Mesothelial cell of epicardium (in vitro differentiated cells): ENCODE data around the gene C10orf88. TPM values are rescaled to one million over a fixed set of nuclear protein-coding genes. Genes with fewer than 3 reads are reported as not detected.
"Not testable (repeated sequence)": the region's sequence is repeated elsewhere in the genome, so short reads cannot be mapped to it uniquely, and the experiment has no call there.

Experiments
- DNase-seq, 2 experiments: peaks; one replicate each; pipeline ENCODE4 v3.0.0; 2021; ENCODE audit warnings: low spot score in 2 of 2; ENCODE audit not compliant: unreplicated experiment in 2 of 2
- H3K27ac Mint-ChIP-seq: 2 replicates; pipeline ENCODE4 v1.8.0; 2021; ENCODE audit warnings: mixed read lengths
- H3K27me3 Mint-ChIP-seq: 2 replicates; pipeline ENCODE4 v1.8.0; 2021; ENCODE audit warnings: low read depth, mixed read lengths
- H3K36me3 Mint-ChIP-seq: 2 replicates; pipeline ENCODE4 v1.8.0; 2021; ENCODE audit warnings: mixed read lengths
- H3K4me1 Mint-ChIP-seq: 2 replicates; pipeline ENCODE4 v1.8.0; 2021; ENCODE audit warnings: mixed read lengths
- H3K4me3 Mint-ChIP-seq: 2 replicates; pipeline ENCODE4 v1.8.0; 2021; ENCODE audit warnings: mild to moderate bottlenecking, moderate library complexity, mixed read lengths
- H3K9me3 Mint-ChIP-seq: 2 replicates; pipeline ENCODE4 v1.8.0; 2021; ENCODE audit warnings: mixed read lengths
- CTCF ChIP-seq: fragments of 200-600 bp; sonication (generic); IDR thresholded peaks from one replicate; pipeline ENCODE4 v1.5.0; 2021; ENCODE audit warnings: antibody characterized with exemption; ENCODE audit not compliant: unreplicated experiment
- total RNA-seq: library from RNA; stranded (reverse); gene quantifications from 3 replicates; pipeline ENCODE4 v1.2.1, GENCODE V29; 2021

C10orf88 gene
- total RNA-seq, 1 donor from 2014 or later, result 13.5 TPM

GRCh38 chr10:122910310-122910709 lies 43.7 kb downstream of the C10orf88 start, which contains the start of gene FAM24A:
TSS of gene FAM24A (plus strand) at chr10:122910610. CDS start at chr10:122911635, 1,025 bp downstream.
- no peak within 1 kb of the TSS for H3K4me3 Mint-ChIP-seq
- no peak for TF ChIP-seq CTCF
- no peaks in the 10 kb centered on the region for H3K36me3 Mint-ChIP-seq
- no peak for DNase-seq
- H3K9me3 Mint-ChIP-seq, result no peaks in the 10 kb centered on the region
- peaks cover 13% of the 10 kb centered on the region for H3K27me3 Mint-ChIP-seq
- H3K27ac Mint-ChIP-seq, result no peak within 1 kb of the TSS
- H3K4me1 Mint-ChIP-seq, result no peaks in the 10 kb centered on the region

- not testable (repeated sequence) for H3K27ac Mint-ChIP-seq, DNase-seq, H3K4me3 Mint-ChIP-seq, H3K36me3 Mint-ChIP-seq, H3K4me1 Mint-ChIP-seq
- Mint-ChIP-seq H3K9me3 (peaks cover 18% of the 10 kb centered on the region), H3K27me3 (peaks cover 19% of the 10 kb centered on the region)
Measured at GRCh38 chr10:122903861-122904260, 50.2 kb downstream of the C10orf88 start.

GRCh38 chr10:122894261-122894944 lies 59.6 kb downstream of the C10orf88 start:
- no peak for DNase-seq
- TF ChIP-seq CTCF, result no peak
- Mint-ChIP-seq H3K4me1 (no peaks in the 10 kb centered on the region), H3K36me3 (no peaks in the 10 kb centered on the region), H3K9me3 (no peaks in the 10 kb centered on the region), H3K27ac (no peak overlapping the region), H3K27me3 (peaks cover 53% of the 10 kb centered on the region), H3K4me3 (no peak overlapping the region)

- H3K27ac Mint-ChIP-seq, result no peak overlapping the region
- no peaks in the 10 kb centered on the region for H3K36me3 Mint-ChIP-seq
Measured at GRCh38 chr10:122884166-122884565, 69.9 kb downstream of the C10orf88 start.

GRCh38 chr10:122882766-122883165 lies 71.3 kb downstream of the C10orf88 start:
- H3K4me1 Mint-ChIP-seq, result peaks cover 6% of the 10 kb centered on the region
- H3K27me3 Mint-ChIP-seq, result peaks cover 46% of the 10 kb centered on the region
- H3K36me3 Mint-ChIP-seq, result no peaks in the 10 kb centered on the region
- no peak for TF ChIP-seq CTCF
- H3K27ac Mint-ChIP-seq, result no peak overlapping the region
- no peaks in the 10 kb centered on the region for H3K9me3 Mint-ChIP-seq
- H3K4me3 Mint-ChIP-seq, result no peak overlapping the region
- no peak for DNase-seq

More at GRCh38 chr10:122884166-122884565, 69.9 kb downstream of the C10orf88 start:
- no peak for TF ChIP-seq CTCF
- peaks cover 6% of the 10 kb centered on the region for H3K4me1 Mint-ChIP-seq
- DNase-seq, result no peak
- no peaks in the 10 kb centered on the region for H3K9me3 Mint-ChIP-seq
- H3K4me3 Mint-ChIP-seq, result no peak overlapping the region
- peaks cover 40% of the 10 kb centered on the region for H3K27me3 Mint-ChIP-seq

Other genes with a start within 250 kb of the C10orf88 start
- gene CUZD1, start 108.4 kb downstream of the C10orf88 start, total RNA-seq, result not detected in 3 replicates
- gene FAM24B, start 74.6 kb downstream of the C10orf88 start, total RNA-seq, result not detected in 3 replicates
- not detected in 3 replicates for gene FAM24A, start 43.6 kb downstream of the C10orf88 start, total RNA-seq
- gene PSTK, start 26.2 kb upstream of the C10orf88 start, total RNA-seq, result 7.7 to 9.1 TPM (median 8.2 TPM) in 3 replicates
- 10.9 to 14.6 TPM (median 12.4 TPM) in 3 replicates for gene IKZF5, start 54.6 kb upstream of the C10orf88 start, total RNA-seq
- 17.0 to 21.3 TPM (median 17.6 TPM) in 3 replicates for gene ACADSB, start 54.8 kb upstream of the C10orf88 start, total RNA-seq
- not detected in 3 replicates for gene HMX3, start 181.7 kb upstream of the C10orf88 start, total RNA-seq
- not detected in 3 replicates for gene HMX2, start 193.9 kb upstream of the C10orf88 start, total RNA-seq
- gene BUB3, start 200.2 kb upstream of the C10orf88 start, total RNA-seq, result 70.0 to 71.5 TPM (median 71.1 TPM) in 3 replicates